SK-N-MC (cell line): ENCODE data around the gene HOXA5.

Experiments
- DNase-seq: peaks from one replicate; pipeline ENCODE4 v3.0.0-alpha.2; 2011; ENCODE audit warnings: low read depth, low spot score
- H3K27ac ChIP-seq: fragments of 200-600 bp; sonication (generic); 2 replicates; pipeline ENCODE4 v1.5.1; 2016; ENCODE audit warnings: mixed run types
- H3K36me3 ChIP-seq: fragments of 200-600 bp; sonication (generic); 2 replicates; pipeline ENCODE4 v1.6.1; 2017; ENCODE audit warnings: antibody characterized with exemption, low read length, mixed read lengths; ENCODE audit not compliant: insufficient read depth
- H3K4me3 ChIP-seq: fragments of 200-600 bp; sonication (generic); 2 replicates; pipeline ENCODE4 v1.5.1; 2016
- H3K9ac ChIP-seq: fragments of 200-600 bp; sonication (generic); 2 replicates; pipeline ENCODE4 v1.8.0; 2017; ENCODE audit warnings: mixed run types, mixed read lengths; ENCODE audit not compliant: insufficient read length
- H3K9me3 ChIP-seq: fragments of 200-600 bp; sonication (generic); 2 replicates; pipeline ENCODE4 v1.6.1; 2017; ENCODE audit warnings: low read depth, mild to moderate bottlenecking, antibody characterized with exemption, low read length, moderate library complexity, mixed read lengths
- EZH2 ChIP-seq: fragments of 200-600 bp; sonication (generic); IDR thresholded peaks from one replicate; pipeline ENCODE4 v1.6.1; 2017; ENCODE audit warnings: antibody characterized with exemption
- FOXP2 ChIP-seq: optimal IDR thresholded peaks from 2 replicates; pipeline ENCODE3; 2011; ENCODE audit warnings: mild to moderate bottlenecking, moderate library complexity; ENCODE audit not compliant: insufficient read depth; ENCODE audit errors: extremely low read length, control extremely low read depth
- POLR2AphosphoS5 ChIP-seq: IDR thresholded peaks from 2 replicates; pipeline ENCODE4 v1.6.1; 2012; ENCODE audit warnings: mild to moderate bottlenecking, low read depth, low read length, borderline replicate concordance

HOXA5 gene

DNA sequence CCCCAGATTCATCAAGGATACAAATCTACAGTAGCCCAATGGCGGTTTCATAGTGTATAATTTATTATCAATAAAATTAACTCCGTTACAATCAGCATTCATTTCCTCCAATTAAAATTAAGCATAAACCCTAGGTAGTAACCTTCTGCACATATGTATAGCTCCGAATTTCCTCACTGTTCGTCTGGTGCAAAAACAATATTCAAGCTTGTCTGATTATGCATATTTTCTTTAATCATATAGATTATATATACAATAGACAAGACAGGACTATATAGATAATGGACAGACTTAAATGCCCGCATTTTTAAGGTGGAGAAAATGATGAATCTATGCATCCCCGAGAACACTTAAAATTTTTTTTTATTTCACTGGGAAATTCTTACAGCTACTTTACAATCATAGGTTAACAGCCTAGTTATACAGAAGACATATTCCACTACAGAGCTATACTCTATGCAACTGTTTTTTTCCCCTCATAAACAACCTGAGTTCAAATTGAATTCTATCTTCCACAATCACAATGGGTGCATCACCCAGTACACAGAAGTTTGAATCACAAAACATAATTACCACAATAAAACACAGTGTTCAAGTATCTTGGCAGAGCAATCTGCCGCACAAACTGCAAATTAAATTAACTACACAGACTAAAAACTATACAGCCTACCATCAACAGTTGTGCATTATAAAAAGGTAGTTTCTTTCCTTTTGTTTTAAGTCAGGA, 19.2 kb upstream of the HOXA5 start:
- H3K36me3 ChIP-seq = no peaks in the 10 kb centered on the region
- no peaks in the 10 kb centered on the region for H3K9me3 ChIP-seq
- no peak for DNase-seq
- no peak overlapping the region for H3K27ac ChIP-seq
- H3K9ac ChIP-seq = no peak overlapping the region
- no peak overlapping the region for H3K4me3 ChIP-seq
- no peak for TF ChIP-seq POLR2AphosphoS5
- no peak for TF ChIP-seq EZH2
- no peak for TF ChIP-seq FOXP2

DNA sequence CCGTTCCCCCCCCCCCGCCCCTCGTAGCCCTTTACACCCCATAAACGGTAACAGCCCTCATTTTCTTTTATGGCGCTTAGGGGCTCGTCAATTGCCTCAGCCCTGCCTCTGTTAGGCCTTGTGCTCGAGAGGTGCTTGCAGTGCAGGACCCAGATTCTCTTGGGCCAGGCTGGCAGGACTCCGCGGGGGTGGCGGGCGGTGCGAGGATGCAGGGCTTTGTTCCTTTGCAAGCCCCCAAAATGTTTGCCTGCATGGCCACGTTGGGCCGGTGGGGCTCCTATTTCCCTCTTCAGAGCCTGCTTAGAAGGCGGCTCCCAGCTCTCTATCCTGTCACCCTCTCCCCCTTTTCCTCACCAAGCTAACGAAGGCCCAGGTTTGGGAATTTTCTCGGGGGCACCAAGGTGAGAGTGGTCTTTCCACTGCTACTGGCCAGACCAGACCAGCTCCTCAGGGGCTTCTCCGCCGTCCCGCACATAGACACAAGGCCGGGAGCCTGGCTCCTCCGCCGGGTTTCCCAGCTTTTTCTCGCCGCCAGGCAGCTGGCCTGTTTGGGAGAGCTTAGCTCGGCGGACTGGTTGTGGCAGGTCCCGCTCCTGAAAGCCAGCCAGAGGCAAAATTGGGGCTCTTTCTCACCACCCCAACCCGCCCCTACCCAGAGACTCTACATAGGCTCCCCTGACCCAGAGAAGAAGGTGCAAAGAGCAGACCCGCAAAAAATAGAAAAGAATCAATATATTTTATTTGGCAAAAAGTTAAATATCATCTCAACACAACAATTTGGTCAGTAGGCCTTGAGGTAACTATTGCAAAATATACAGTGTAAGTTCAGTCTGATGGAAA, 18.5 kb upstream of the HOXA5 start:
- Histone ChIP-seq H3K4me3 (no peak overlapping the region), H3K9ac (no peak overlapping the region), H3K9me3 (no peaks in the 10 kb centered on the region), H3K27ac (no peak overlapping the region), H3K36me3 (no peaks in the 10 kb centered on the region)
- TF ChIP-seq POLR2AphosphoS5 (no peak), FOXP2 (no peak), EZH2 (no peak)
- DNase-seq = no peak

DNA sequence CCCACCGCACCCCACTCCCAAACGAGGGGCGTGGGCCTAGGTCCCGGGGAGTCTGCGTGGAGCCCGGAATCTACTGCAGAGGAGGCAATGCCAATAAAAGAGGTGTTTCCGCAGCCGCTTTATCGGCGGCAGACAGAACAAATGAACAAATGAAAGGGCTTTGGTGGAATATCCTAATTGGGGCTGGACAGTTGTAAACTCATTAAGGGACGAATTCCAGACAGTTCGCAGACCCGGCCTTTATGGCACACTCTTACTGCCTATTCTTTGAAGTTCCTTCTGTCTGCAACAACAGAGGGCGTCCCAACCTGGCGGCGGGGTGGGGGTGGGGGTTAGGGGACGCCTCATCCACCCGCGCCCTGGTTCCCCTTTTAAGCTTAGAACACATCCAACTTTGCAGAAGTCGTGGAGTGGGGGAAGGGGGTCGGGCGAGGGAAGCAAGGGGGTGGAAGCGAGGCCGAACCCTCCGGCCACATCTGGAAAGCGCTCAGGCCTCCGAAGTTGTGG, 17.8 kb upstream of the HOXA5 start:
- no peak overlapping the region for H3K9ac ChIP-seq
- no peak for TF ChIP-seq EZH2
- no peak for TF ChIP-seq FOXP2
- TF ChIP-seq POLR2AphosphoS5 = no peak
- peak overlapping the region; percentile 80 for H3K4me3 ChIP-seq
- no peak overlapping the region for H3K27ac ChIP-seq
- no peak for DNase-seq
- no peaks in the 10 kb centered on the region for H3K36me3 ChIP-seq
- H3K9me3 ChIP-seq = no peaks in the 10 kb centered on the region

DNA sequence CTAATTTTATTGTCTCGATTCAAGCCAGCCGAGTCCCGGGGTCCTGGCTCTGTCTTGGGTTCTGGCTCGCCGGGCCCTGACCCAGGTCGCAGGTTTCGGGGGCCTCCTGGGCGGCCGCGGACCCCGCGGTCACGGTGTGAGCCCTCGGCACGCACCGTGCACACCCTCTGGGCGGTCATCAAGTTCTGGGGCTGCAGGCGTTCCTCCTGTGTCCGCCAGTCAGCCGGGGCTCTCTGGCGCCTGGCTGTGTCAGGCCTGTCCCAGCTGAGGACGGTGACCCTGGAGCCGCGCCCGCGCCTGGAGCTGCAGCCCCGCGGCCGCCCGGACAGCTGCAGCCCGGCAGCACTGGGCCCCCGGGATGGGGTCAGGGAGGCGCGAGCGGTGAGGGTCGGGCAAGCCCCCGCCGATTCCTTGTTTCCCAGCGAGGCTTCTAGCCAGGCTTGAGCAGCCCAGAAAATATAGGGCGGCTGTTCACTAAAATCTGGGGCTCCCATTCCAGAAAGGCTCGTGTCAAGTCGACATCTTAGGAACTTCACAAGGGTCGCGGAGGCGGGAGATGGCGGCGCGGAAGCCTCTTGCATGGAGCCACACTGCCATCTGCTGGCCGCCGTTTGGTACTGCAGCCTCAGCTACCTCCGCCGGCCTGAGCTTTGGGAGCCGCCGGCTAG, 17.2 kb upstream of the HOXA5 start:
- TF ChIP-seq FOXP2 (peak; percentile 51), EZH2 (no peak), POLR2AphosphoS5 (no peak)
- no peaks in the 10 kb centered on the region for H3K9me3 ChIP-seq
- no peak for DNase-seq
- no peak overlapping the region for H3K27ac ChIP-seq
- H3K4me3 ChIP-seq = peak overlapping the region; percentile 80
- H3K9ac ChIP-seq = peak overlapping the region; percentile 62
- no peaks in the 10 kb centered on the region for H3K36me3 ChIP-seq

DNA sequence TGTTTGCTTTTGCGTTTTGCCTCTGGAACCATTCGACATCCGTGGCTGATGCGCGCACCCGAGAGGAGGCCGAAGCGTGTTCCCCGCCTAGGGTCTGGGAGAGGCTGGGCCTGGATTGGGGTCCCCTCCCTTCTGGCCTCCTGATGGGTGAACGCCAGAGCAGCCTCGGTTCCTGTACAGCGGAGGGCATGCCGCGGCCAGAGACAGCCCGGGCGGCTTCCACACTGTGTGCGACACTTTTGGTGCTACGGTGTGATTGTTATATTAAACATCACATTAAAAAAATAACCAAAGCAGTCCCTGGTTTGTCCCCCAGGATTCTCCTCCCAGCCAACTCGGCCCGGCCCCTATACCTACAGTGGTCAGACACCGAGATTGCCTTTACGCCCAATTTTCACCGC, 16.7 kb upstream of the HOXA5 start:
- no peaks in the 10 kb centered on the region for H3K36me3 ChIP-seq
- H3K4me3 ChIP-seq = peak overlapping the region; percentile 80
- H3K27ac ChIP-seq = no peak overlapping the region
- H3K9me3 ChIP-seq = no peaks in the 10 kb centered on the region
- TF ChIP-seq EZH2 (no peak), FOXP2 (no peak), POLR2AphosphoS5 (no peak)
- peak overlapping the region; percentile 62 for H3K9ac ChIP-seq
- no peak for DNase-seq

DNA sequence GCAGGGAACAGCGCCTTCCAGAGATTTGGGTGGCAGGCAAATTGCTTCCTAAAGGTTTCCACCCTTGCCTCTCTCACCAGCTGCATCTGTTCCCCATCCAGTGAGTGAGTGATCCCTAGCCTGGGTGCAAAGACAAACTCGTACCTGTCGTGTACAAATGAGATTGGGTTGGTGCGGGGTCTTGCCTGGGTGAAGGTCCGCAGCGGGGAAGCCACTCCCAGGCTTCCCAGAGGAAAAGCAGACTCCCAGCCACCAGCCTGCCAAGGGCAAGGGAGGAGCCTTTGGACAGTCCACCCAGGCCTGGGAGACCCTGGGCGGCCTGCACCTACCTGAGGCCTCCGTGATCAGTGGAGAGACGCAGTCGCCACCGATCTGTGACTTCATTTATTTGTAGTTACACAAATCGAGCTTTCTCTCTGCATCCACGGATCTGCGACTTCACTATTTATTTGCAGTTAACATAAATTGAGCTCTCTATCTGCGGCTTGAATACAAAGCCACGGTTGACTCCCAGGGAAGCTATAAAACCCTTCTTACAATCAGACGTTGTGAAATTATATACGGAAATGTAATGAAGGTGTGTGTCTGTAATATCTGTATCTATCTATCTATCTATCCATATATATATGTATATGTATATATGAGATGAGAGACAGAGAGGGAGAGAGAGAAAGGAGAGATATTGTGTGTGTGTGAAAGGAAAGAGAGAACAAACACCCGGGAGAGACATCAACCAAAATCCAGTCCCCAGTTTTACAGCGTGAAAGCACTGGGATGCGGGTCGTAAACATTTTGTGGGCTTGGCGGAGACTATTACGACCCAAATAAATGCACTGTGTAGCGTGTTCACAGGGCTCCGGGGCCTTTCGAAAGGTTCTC, 16.0 kb upstream of the HOXA5 start:
- H3K27ac ChIP-seq = no peak overlapping the region
- no peaks in the 10 kb centered on the region for H3K9me3 ChIP-seq
- DNase-seq = no peak
- TF ChIP-seq EZH2 (no peak), FOXP2 (no peak), POLR2AphosphoS5 (no peak)
- H3K36me3 ChIP-seq = no peaks in the 10 kb centered on the region
- H3K9ac ChIP-seq = no peak overlapping the region
- no peak overlapping the region for H3K4me3 ChIP-seq

DNA sequence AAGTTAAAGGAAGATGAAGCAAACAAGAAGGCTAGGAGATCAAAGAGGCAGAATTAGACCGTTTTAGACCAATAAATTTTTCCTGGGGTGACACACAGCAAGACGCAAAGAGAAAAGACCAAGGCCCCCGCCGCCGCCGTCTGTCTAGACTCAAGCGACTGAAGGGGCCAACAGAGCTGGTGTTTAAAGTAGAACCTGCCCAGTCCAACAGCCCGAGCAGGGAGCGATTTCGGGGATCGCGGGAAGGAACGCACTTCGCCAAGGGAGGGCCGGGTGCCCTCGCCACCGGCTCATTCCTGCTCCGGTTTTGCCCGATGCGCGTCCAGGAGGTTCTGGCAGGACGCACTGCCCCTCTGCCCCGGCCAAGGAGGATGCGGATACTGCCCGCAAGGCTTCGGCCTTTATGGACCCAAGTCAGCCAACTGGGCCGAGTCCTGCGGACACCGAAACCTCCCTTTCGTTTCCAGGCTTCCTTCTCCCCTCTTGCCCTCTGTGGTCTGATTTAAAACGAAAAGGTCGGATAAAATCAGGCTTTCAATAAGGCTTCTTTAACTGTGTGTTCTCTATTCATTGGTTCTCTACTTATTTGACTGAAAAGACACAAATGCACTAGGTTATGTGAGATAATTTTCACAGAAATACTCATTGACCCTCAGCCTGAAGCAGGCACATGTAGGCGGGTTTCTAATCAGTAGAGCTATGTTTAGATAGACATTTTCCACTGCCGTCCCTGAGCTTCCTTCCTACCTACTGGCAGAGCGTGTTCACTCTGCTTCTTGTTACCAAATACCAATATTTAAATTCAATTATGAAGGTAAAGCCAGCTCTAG, 15.2 kb upstream of the HOXA5 start:
- TF ChIP-seq FOXP2 (no peak), POLR2AphosphoS5 (no peak)
- H3K9me3 ChIP-seq = no peaks in the 10 kb centered on the region
- H3K9ac ChIP-seq = no peak overlapping the region
- H3K4me3 ChIP-seq = no peak overlapping the region
- DNase-seq = no peak
- H3K36me3 ChIP-seq = no peaks in the 10 kb centered on the region
- H3K27ac ChIP-seq = no peak overlapping the region
